ENCODE measurements around the gene CLDN10. TPM values are rescaled to one million over a fixed set of nuclear protein-coding genes. Genes with fewer than 3 reads are reported as not detected.
A peak's percentile ranks its signal among the peaks of the same experiment; 100 is the strongest.

The CLDN10 gene
- total RNA-seq, 1 experiment from 2014 or later = not detected

DNA sequence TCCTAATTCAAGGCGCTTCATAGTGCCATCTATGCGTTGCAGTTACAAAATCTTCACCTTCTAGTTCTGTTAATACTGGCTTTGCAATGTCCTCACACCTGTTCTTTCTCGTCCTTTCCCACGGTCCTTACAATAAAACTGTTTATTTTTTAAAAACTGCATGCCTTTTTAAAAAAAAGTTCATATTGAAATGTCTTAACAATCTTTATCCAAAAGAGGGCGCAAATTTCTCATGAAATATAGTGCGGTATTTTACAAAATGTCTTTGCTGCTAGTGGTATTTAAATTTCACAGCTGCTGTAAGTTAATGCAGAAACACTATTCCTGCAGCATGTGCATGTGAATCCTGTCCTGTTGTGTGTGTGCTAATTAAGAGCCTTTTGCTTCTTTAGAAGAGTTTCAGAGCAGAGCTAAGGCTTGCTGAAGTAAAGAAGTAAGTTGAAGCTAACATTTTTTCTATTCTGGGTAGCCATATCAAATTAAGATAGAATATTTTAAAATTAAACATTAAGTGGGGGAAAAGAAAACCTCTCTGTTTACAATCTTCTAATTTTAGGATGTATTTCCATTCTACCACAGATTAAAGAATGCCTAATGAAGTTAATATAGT, 15.8 kb upstream of the CLDN10 start:
- Histone ChIP-seq H3K4me1 (replicated peaks; ENCODE audit: insufficient read depth) (peaks cover 49% of the 10 kb centered on the region), H3K27me3 (ENCODE audit: insufficient read depth, low read depth) (no peaks in the 10 kb centered on the region), H3K79me2 (ENCODE audit: low read depth) (no peaks in the 10 kb centered on the region), H4K20me1 (ENCODE audit: insufficient read depth) (no peaks in the 10 kb centered on the region), H3K4me2 (no peak overlapping the region), H2AFZ (no peak overlapping the region), H3K9me3 (ENCODE audit: insufficient read depth, low read depth) (no peaks in the 10 kb centered on the region), H3K36me3 (ENCODE audit: low read depth) (no peaks in the 10 kb centered on the region), H3K27ac (no peak overlapping the region), H3K9me2 (ENCODE audit: insufficient read depth) (no peaks in the 10 kb centered on the region), H3F3A (ENCODE audit: insufficient read depth, low read depth) (peaks cover 14% of the 10 kb centered on the region), H3K4me3 (no peak overlapping the region)
- intact Hi-C loops (cut with micrococcal nuclease; ENCODE audit: unreplicated experiment) = loop anchor here (2.0 to 5.0 kb wide), 3 partner anchors 44 to 298 kb away; no protein-coding TSS in a partner anchor
- CTCF ChIA-PET = interaction anchor here (1.0 to 1.1 kb wide), 2 partner anchors 78 to 87 kb away, joined by 3 read pairs; no protein-coding TSS in a partner anchor
- no TSS peak for BruUV-seq (replicated peaks)
- no peak for TF ChIP-seq EZH2 (IDR thresholded peaks at IDR 0.05; ENCODE audit: low read depth)
- TF ChIP-seq, protein P1, sequence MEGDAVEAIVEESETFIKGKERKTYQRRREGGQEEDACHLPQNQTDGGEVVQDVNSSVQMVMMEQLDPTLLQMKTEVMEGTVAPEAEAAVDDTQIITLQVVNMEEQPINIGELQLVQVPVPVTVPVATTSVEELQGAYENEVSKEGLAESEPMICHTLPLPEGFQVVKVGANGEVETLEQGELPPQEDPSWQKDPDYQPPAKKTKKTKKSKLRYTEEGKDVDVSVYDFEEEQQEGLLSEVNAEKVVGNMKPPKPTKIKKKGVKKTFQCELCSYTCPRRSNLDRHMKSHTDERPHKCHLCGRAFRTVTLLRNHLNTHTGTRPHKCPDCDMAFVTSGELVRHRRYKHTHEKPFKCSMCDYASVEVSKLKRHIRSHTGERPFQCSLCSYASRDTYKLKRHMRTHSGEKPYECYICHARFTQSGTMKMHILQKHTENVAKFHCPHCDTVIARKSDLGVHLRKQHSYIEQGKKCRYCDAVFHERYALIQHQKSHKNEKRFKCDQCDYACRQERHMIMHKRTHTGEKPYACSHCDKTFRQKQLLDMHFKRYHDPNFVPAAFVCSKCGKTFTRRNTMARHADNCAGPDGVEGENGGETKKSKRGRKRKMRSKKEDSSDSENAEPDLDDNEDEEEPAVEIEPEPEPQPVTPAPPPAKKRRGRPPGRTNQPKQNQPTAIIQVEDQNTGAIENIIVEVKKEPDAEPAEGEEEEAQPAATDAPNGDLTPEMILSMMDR (conservative IDR thresholded peaks at IDR 0.05) = peak; percentile 62
- POLR2A ChIA-PET (ENCODE audit: unreplicated experiment) = no interaction called here
- peak in 1 of 2 experiments; percentile 46 for DNase-seq

DNA sequence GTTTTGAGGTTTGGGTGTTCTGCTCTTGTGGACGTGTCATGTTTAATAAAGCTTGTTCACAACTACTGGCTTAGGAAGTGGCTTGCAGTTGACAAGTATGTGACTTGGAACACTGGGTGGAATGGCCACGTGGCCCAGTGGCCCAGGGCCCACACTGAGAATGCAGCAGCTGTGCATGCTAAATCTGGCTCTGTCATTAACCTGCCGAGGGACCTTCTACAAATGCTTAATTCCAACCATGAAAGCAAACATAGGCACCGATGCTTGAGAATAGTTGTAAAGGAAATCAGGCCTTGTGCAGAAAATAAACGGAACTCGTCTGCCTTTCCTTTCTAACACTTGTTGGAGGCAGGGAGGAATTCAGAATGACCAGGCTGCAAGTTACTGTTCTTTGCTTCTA, 11.6 kb upstream of the CLDN10 start:
- no peaks in the 10 kb centered on the region for H3F3A ChIP-seq (ENCODE audit: insufficient read depth, low read depth)
- ChIA-PET POLR2A (ENCODE audit: unreplicated experiment) (no interaction called here), CTCF (no interaction called here)
- no peaks in the 10 kb centered on the region for H4K20me1 ChIP-seq (ENCODE audit: insufficient read depth)
- H3K9me2 ChIP-seq (ENCODE audit: insufficient read depth) = no peaks in the 10 kb centered on the region
- H3K79me2 ChIP-seq (ENCODE audit: low read depth) = no peaks in the 10 kb centered on the region
- no peak overlapping the region for H3K4me2 ChIP-seq
- H2AFZ ChIP-seq = no peak overlapping the region
- no peaks in the 10 kb centered on the region for H3K36me3 ChIP-seq (ENCODE audit: low read depth)
- intact Hi-C loops (cut with micrococcal nuclease; ENCODE audit: unreplicated experiment) = no loop called here
- no peaks in the 10 kb centered on the region for H3K9me3 ChIP-seq (ENCODE audit: insufficient read depth, low read depth)
- H3K27ac ChIP-seq = no peak overlapping the region
- peaks cover 13% of the 10 kb centered on the region for H3K4me1 ChIP-seq (replicated peaks; ENCODE audit: insufficient read depth)
- no peak for TF ChIP-seq EZH2 (IDR thresholded peaks at IDR 0.05; ENCODE audit: low read depth)
- TF ChIP-seq, protein P1 (conservative IDR thresholded peaks at IDR 0.05) = no peak
- no TSS peak for BruUV-seq (replicated peaks)
- no peaks in the 10 kb centered on the region for H3K27me3 ChIP-seq (ENCODE audit: insufficient read depth, low read depth)
- H3K4me3 ChIP-seq = no peak overlapping the region
- DNase-seq = no peak

DNA sequence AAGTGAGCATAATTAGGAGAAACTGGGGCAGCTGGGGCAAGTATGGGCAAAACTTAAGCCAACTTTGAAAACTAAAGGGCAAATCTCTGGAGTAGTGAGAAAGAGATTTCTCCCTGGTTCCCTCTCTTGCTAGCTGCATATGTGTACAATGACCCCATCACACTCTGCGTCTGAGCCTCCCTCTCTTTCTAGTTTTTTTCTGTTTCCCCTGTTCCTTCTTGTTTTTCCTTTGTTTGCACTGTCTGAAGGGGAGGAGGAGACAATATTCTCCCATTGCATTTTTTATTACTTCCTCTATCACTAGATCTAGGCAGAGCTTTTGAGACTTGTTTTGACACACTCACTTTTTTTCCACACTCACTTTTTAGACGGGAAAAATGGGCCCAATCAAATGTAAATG, 11.2 kb upstream of the CLDN10 start:
- no peaks in the 10 kb centered on the region for H3K27me3 ChIP-seq (ENCODE audit: insufficient read depth, low read depth)
- intact Hi-C loops (cut with micrococcal nuclease; ENCODE audit: unreplicated experiment) = no loop called here
- H2AFZ ChIP-seq = no peak overlapping the region
- no peak overlapping the region for H3K4me3 ChIP-seq
- DNase-seq = no peak
- no peaks in the 10 kb centered on the region for H3K9me3 ChIP-seq (ENCODE audit: insufficient read depth, low read depth)
- H3K79me2 ChIP-seq (ENCODE audit: low read depth) = no peaks in the 10 kb centered on the region
- peaks cover 9% of the 10 kb centered on the region for H3K4me1 ChIP-seq (replicated peaks; ENCODE audit: insufficient read depth)
- CTCF ChIA-PET = no interaction called here
- H4K20me1 ChIP-seq (ENCODE audit: insufficient read depth) = no peaks in the 10 kb centered on the region
- no peak overlapping the region for H3K27ac ChIP-seq
- H3K4me2 ChIP-seq = no peak overlapping the region
- no TSS peak for BruUV-seq (replicated peaks)
- H3K36me3 ChIP-seq (ENCODE audit: low read depth) = no peaks in the 10 kb centered on the region
- POLR2A ChIA-PET (ENCODE audit: unreplicated experiment) = no interaction called here
- no peaks in the 10 kb centered on the region for H3F3A ChIP-seq (ENCODE audit: insufficient read depth, low read depth)
- no peaks in the 10 kb centered on the region for H3K9me2 ChIP-seq (ENCODE audit: insufficient read depth)
- no peak for TF ChIP-seq EZH2 (IDR thresholded peaks at IDR 0.05; ENCODE audit: low read depth)
- TF ChIP-seq, protein P1 (conservative IDR thresholded peaks at IDR 0.05) = no peak
